NB4 (cell line): ENCODE data around the gene PLD2.

Experiments
- MYC ChIP-seq: IDR thresholded peaks from 2 replicates; pipeline ENCODE4 v1.6.1; 2011; ENCODE audit warnings: low read depth, low read length
- POLR2A ChIP-seq: IDR thresholded peaks from 2 replicates; pipeline ENCODE4 v1.6.1; 2011; ENCODE audit warnings: mild to moderate bottlenecking; ENCODE audit not compliant: insufficient read length; ENCODE audit errors: extremely low read depth
- TF ChIP-seq, protein P1 (sequence below): IDR thresholded peaks from one replicate; pipeline ENCODE4 v1.5.1; 2012; ENCODE audit warnings: low read depth, low read length
- TF ChIP-seq, protein P2 (sequence below): IDR thresholded peaks from 2 replicates; pipeline ENCODE4 v1.6.1; 2011; ENCODE audit warnings: low read depth, low read length

DNA sequence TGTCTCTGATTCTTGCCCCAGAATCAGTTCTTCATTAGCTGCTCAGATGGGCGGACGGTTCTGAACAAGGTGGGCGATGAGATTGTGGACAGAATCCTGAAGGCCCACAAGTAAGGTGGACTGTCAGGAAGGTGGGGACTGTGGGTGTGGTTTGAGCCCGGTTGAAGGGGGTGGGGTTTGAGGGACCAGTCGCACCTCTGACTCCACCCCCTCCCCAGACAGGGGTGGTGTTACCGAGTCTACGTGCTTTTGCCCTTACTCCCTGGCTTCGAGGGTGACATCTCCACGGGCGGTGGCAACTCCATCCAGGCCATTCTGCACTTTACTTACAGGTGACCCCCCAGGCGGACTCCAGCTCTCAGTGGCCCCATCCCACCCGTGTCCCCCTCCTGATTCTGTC is 11.3 kb downstream of the PLD2 start:
- TF ChIP-seq, protein P1, sequence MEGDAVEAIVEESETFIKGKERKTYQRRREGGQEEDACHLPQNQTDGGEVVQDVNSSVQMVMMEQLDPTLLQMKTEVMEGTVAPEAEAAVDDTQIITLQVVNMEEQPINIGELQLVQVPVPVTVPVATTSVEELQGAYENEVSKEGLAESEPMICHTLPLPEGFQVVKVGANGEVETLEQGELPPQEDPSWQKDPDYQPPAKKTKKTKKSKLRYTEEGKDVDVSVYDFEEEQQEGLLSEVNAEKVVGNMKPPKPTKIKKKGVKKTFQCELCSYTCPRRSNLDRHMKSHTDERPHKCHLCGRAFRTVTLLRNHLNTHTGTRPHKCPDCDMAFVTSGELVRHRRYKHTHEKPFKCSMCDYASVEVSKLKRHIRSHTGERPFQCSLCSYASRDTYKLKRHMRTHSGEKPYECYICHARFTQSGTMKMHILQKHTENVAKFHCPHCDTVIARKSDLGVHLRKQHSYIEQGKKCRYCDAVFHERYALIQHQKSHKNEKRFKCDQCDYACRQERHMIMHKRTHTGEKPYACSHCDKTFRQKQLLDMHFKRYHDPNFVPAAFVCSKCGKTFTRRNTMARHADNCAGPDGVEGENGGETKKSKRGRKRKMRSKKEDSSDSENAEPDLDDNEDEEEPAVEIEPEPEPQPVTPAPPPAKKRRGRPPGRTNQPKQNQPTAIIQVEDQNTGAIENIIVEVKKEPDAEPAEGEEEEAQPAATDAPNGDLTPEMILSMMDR, result no peak
- no peak for TF ChIP-seq POLR2A
- TF ChIP-seq, protein P2, sequence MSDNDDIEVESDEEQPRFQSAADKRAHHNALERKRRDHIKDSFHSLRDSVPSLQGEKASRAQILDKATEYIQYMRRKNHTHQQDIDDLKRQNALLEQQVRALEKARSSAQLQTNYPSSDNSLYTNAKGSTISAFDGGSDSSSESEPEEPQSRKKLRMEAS, result no peak
- no peak for TF ChIP-seq MYC
